GM21576 (cell line): ENCODE results near the gene MRPS23.

Experiments used
- ATAC-seq: cut with Tn5 transposase; IDR thresholded peaks from one replicate; pipeline ENCODE4 v1.9.1; 2021; ENCODE audit warnings: mild to moderate bottlenecking, moderate library complexity; ENCODE audit not compliant: unreplicated experiment

Gene MRPS23

DNA sequence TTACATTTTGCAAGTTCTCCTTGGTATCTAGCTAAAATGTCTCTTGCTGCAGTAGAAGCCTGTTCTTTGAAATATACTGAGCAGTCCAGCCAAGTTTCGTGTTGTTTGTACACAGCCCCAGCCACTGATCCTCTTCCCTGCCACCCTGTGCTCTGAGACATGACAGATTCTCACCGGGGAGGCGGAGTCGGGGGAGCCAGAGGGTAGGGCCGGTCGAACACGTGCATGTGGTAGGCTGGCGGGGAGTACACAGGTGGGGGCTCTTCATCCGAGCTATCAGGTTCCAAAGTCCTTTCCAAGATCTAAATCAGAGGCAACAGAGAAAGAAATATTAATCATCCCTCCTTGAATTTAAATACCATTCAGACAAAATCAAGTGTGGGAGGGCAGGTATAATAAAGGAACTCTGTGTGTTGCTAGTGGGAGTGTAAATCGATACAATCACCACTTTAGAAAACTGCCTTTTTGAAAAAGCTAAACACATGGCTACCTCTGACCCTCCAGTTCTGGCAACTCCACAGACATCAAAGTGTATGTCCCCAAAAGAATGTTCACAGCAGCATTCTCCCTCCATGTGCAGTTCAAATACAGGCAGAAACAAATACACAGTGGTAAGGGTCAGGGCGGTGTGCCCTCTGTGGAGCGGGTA is 29.7 kb upstream of the MRPS23 start:
- no peak for ATAC-seq

DNA sequence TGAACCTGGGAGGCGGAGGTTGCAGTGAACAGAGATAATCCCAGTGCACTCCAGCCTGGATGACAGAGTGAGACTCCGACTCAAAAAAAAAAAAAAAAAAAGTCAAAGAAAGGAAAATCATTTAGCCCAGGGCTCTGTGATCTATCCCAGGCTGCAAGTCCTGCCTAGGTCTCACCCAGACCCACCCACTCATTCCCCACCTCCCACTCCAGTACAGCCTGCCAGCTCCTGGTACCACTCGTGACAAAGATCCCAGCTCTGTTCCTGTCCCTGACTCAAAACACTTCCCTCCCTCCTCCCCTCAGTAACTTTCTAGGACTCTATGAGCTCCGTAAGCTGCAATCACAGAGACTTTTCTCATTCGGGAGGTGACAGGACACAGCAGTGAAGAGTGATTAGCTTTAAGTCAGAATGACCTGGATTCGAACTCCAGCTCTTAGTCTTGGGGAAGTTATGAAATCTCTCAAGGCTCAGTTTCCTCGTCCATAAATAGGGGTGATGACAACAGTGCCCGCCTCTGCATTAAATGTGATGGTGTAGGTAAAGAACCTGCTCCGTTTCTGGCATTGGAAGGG is 28.0 kb upstream of the MRPS23 start:
- no peak for ATAC-seq

DNA sequence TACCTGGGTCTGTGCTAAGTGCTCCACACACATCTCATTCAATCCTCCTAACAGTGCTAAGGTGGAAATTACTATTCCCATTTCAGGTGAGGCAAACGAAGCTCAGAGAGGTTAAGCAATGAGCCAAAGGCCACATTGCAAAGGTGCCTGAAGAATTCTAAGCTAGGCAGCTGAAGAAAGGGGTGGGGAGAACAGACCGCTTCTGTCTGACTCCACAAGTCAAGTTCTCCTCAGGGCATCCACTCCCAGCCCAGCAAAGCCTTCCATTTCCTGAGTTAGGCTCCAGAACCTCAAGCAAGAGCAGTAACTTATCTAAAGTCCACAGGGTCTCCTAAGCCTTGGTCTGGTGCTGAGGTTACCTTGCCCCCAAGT is 27.0 kb upstream of the MRPS23 start:
- no peak for ATAC-seq

DNA sequence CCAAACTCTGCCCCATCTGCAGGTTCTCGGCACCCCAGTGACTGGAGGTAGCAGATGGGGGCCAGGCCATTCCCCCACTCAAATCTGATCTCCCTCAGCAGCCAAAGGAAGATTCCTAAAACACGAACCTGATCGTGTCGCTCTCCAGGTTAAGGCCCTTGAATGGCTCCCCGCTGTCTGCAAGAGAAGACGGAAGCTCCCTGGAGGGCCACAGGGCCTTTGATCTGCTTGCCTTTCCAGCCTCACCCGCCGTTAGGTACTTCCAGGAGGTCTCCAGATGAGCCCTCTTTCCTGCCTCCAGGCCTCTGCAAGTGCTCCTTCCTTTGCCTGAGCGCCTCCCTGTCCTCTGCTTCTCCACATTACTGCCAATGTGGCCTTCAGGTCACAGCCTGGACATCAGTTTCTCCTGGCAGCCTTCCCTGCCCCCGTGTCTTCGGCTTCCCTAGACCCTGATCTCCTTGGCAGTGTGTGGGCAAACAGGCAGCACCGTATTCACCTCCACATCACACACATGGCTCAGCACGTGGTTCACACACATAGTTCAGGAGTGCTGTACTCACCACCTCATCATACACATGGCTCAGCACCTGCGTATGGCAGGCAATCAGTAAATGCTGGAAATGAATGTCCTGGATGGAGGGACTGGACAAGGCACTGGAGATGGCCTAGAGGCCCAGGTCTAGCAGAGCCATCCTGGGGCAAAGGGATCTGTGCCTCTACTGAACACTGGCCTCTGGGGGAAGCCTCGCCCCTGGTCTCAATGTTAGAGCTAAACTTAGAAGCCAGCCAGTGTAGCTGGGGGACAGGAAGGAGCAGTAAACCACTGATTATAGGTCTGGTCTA is 26.4 kb upstream of the MRPS23 start:
- ATAC-seq = no peak

DNA sequence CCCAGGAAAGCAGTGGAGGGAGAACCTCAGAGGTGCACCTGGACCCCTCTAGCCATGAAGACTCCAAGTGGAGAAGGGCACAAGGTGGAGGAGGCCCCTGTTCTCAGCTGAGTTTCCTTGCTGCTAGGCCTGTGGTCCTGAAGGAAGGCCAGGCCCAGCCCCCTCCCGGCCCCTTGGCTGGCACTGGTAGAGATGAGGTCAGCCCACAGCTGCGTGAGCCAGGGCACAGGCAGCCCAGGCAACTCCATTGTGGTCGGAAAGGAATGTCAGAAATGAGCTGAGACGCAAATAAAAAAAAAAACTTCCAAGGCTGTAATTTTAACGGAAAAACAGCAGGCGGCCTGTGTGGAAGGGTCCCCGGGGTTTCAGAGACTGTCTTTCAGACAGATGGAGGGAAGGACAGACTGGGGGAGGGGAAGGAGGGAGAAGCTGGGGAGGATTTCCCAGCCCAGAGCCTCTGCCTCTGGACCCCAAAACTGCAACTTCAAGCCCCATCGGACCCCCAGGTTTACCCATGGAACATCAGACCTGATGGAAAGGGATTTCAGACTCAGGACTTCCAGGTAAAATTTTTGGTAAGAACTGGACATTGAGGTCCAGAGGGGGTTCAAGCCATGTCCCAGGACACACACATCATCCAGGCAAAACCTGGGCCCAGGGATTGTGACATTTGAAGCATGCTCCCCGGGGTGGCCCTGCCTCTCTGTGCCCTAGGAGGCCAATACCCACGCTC is 25.6 kb upstream of the MRPS23 start:
- ATAC-seq = no peak

DNA sequence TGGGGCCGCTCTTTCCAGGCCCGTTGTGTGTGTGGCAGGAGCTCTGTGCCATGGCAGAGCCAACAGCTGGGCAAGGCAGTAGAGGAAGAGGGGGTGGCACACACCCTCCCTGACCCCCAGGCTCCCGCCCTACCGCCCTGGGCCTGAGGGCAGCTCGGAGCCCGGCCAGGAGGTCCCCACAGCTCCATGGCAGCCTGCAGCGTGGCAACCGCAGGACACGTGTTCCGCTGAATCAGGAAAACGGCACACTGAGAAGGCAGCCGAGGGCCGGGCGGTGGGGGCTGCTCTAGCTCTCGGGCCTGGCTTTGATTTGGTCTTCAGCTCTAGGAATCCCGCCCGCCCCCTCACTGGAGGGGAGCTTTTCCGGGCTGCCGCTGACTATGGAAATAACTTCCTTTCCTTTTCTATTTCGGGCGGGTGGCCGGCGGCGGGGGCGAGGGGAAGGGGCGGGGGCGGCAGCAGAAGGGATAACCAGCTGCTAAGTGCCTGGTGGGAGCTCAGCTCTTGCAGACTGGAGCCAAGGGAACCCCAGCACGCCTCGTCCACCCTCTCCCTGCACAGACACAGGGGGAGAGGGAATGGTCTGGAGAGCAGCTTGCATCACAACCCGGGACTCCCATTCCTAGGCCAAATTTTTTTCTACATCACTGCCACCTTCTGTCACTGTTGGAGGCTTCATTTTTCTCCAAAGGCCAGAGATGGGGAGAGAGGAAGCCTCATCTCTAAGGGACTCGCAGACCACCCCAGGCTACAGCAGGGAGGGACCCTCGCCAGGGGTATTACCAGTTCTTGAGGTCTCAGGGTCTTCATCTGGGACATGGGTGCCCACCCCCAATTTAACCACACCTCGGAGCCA is 24.8 kb upstream of the MRPS23 start:
- ATAC-seq = no peak

DNA sequence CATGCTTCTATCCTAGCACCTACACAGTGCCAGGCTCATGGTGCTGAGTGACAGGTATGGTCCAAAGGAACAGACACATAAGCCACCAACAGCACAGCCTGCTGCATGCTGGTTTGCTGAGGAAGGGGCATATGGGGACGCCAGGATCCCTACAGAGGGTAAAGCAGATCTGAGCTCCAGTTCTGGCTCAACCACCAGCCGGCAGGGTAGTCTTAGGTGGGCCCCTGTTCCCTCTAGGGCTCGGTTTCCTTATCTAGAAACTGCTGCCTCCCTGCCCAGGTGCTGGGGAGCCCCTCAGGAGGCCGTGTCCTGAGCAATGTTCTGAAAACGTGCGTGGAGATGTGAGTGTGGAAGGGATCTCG is 24.2 kb upstream of the MRPS23 start:
- ATAC-seq = no peak

DNA sequence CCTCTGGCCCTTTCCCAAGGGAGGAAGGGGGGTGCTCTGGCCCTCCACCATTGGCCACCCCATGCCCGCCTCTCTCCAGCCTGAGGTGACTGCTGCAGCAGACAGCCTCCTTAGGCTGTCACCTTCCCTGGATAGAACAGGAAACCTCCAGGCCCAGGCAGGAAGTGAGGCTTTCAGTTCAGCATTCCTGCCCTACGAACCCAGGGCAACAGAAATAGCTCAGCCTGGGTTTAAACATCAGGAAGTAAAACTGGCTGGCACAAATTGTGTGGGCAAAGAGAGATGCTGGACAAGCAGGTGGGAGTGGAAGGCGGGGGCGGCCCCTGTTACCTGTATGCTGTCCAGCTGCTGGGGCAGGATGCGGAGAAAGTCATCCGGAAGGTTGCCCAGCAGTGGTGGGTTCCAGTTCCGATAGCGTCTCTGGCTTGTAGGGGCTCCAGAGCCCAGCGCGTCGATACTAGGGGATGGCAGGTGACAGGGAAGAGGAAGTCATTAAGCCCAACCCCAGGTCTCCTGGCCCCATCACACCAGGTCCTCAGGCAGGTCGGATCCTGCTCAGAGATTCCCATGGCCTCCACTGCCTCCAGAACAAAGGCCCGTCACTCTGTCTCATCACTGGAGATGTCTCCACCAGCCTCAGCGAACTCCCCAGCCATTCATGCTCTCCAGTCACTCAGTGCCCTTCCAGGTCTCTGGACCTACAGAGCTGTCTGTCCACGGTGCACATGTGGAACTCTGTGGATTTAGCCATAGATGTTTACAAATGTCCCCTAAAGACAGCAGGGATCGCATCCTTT is 23.6 kb upstream of the MRPS23 start:
- ATAC-seq = no peak

DNA sequence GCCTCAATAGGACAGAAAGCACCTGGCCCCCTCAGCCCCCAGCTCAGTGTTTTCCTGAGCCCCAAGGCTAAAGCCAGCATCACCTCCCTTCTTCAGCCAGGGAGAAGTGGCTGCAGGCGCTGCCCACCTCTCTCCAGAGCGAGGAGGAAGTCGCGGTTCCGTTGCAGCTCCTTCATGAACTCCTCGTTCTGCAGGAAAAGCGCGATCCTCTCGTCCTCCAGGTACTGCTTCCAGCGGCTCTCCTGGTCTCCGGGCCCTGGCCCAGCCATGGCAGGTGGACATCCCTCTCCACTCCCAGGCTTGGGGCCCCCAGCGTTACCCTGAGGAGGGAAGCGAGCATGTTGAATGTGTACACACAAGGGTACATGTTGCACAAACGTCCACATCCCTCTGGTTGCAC is 22.7 kb upstream of the MRPS23 start:
- no peak for ATAC-seq

DNA sequence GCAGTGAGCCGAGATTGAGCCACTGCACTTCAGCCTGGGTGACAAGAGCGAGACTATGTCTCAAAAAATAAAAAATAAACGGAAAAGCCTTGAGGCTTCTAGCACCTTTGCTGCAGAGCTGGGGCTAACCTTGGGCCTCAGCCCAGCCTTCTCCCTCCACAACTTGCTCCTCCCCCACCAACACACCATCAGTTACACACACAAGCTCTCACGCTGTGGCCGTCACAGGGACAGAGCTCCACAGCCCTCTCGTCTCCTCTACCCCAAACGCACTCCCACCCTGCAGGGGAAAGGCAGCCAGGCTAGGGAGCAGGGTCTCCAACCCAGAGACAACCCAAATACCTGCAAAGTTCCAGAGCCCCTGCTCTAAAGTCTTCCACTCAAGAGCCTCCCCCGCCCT is 22.0 kb upstream of the MRPS23 start:
- ATAC-seq = no peak

DNA sequence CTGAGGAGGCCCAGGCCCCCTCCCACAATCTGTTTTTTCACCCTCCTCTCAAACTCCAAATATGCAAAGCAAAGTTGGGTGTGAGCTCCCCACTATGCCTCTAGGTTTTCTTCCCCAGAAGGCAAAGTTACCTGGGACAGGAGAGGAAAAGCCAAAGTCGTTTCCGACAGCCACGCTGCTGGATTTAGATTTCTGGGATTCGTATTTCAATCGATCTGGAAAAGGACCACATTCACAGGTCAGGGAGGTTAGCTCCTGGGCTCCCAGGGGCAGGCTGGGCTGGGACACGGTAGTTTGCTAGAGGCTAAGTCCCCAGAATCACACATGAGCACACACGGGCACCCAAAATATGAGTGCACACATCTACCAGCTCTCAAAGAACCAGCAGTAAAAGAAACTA is 21.3 kb upstream of the MRPS23 start:
- ATAC-seq = no peak

DNA sequence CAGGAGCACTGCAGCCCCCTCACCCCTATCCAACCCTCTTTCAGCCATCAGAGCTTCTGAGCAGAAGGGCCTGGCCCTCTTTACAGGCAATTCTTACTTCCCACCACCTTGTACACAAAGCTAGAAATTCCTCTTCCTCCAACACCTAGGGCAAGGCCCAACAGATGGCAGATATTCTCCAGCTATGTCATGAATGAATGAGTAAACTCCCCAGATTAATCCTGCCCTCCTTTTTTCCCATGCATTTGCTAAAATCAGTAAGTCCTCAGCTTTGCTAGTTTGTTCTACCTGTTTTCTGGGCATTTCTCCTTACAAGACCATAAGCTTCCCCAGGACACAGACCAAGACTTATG is 20.4 kb upstream of the MRPS23 start:
- ATAC-seq = no peak

DNA sequence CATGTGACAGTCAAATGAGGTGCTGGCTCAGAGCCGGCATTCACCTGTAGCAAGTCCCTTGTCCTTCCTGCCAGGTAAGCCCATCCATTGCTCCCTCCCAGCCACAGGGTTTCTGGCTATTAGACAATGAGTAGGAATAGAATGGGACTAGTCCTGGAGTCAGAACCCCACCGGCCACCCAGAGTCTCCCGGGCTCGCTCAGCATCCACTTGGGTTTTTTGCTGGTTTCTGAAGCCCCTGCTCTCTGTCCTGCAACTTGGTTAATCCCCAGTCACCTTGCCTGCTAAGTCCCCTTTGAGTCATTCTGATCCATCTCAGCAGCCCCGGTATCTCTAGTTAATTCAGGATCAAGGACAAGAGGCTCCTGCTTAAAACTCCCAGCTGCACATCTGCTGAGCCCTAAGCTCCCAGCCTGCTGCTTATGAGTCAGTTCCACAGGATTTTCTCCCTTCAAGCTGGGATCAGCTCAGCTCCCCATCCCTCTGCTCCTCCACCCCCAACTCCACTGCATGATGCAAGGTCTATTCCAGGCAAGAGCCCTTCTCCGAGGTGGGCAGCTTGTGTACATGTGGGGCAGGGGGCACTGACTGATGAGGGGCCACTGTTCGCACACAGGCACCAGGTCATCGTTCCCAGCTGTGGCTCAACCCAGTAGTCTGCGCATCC is 19.9 kb upstream of the MRPS23 start:
- no peak for ATAC-seq

DNA sequence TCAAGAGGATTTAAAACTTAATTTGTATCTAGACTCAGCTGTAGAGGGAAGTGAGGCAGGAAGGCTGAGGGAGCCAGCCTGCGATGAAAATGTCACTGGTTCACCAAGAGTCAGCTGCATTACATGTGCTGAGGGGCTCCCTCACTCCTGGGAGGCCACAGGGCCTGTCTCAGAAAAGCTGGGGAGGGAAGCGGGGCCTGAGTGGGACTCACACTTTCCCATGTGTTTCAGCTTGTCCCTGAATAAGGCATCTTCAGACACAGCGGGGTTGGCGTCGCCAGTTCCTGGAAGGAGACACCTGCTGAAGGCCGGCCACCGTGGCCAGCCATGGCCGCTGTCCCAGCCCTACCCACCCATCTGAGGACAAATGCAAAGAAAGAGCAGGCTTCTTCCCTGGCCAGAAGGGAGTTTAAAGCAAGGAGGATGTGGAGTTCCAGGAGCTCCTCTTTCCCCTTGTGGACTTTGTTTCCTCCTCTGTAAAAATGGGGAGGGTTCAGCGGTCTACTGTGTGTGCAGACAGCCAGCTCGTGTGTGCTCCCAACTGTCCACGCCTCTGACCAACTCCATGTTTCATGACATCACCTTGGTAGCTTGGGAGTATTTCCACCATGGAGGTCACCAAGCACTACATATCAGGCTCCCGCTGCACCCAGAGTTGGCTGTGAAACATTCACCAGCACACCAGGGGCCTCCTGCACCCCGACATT is 19.2 kb upstream of the MRPS23 start:
- ATAC-seq = no peak

DNA sequence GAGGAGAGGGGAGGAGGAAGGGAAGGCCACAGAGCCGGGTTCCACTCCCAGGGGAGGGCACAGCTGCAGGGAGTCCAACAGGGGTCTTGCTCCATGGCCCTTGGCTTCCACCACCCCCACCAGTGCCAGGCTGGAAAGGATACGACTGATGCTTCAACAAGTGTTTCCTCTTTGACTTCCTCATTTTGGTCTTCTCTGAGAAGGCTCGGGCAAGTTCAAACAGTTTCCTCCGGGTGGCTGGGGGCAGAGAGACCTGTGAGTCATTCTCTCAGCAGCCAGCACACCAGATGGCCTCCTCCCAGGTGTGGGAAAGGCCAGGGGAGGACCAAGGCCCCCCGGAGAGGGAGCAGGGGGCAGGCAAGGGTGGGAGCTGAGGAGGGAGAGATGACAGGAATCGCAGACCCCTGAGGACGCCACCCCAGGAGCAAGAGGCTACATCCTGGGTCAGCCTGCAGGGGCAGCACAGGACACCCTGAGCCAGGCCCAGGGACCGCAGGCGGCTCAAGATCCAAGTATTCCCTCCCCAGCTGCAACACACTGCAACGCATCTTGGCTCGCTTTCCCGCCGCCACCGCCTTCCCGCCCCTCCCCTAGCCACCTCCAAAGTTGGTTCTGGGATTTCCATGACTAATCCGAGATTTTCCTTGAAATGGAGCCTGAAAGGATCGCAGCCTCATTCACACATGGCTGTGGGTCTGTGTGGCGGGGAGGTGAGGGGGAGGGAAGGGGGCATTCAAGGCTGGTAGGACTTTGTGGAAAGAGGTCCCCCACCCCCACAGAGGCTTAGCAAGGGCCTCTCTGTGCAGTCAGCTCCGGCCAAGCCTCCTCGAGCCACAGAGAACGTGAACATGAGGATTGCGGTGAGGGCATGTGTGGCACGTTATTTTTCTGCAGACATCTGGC is 18.4 kb upstream of the MRPS23 start:
- peak; percentile 73 for ATAC-seq

DNA sequence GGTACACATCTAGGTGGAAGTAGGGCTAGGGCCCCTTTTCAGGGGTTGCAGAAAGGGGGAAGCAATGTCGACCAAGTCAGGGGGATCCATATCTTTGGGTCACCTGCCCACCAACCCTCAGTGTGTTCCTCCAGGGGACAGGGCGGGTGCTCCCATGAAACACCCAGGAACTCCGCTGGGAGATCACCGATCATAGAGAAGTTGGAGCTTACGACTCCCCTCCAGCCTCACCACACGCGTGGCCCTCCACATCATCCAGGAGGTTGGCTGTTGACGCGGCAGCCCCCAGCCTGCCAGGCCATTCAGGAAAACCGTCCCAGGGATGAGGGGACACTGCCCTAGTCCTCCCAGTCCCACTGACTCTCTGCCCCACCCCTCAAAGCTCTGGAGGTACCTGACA is 17.3 kb upstream of the MRPS23 start:
- no peak for ATAC-seq

DNA sequence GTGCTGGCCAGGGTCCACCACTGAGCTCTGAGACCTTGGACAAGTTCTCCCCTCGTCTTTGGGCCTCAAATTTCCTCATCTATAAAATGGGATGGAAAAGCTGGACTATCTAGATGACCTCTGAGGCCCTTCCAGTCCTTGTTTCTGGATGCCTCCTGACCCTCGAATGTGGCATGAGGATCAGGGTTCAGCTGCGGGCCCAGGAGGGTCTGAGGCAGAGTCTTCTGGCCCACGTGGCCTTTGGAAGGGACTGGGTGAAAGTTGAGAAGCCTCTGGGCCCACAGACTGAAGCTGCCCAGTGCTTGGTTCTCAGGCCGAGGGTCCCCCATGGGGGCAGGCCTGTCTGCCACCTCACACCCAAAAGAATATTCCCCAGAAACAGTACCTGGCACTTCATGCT is 16.9 kb upstream of the MRPS23 start:
- no peak for ATAC-seq

DNA sequence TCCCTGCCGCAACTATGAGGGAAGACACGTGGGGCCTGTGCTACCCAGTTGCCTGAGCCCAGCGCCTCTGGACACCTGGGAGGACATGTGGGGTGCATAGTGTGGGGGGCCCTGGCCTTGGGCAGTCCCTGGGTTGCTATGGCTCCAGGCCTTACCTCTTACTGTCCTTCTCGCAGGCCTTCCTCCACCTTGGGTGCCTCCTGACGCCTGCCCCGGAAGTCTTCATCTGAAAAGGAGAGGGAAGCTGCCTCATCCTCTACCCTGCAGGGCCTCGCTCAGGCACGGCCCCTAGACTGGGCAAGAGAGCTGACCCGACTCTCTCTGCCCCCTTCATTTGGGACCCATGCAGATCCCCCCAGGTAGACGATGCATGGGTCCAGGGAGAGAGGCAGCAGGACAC is 16.5 kb upstream of the MRPS23 start:
- ATAC-seq = no peak
